K562 (cell line): Measurements from ENCODE around the gene CEP295NL. TPM values are rescaled to one million over a fixed set of nuclear protein-coding genes. Genes with fewer than 3 reads are reported as not detected.

Source experiments
- CC2D1A ChIP-seq: fragments of 450-650 bp; IDR thresholded peaks from 2 replicates; pipeline ENCODE4 v1.6.1; 2017; ENCODE audit warnings: mild to moderate bottlenecking
- CCNT2 ChIP-seq: IDR thresholded peaks from 2 replicates; pipeline ENCODE4 v1.6.1; 2011; ENCODE audit warnings: borderline replicate concordance, low read depth, mild to moderate bottlenecking, moderate library complexity, mixed read lengths, low read length; ENCODE audit not compliant: insufficient read length; ENCODE audit errors: extremely low read depth
- CHD4 ChIP-seq: fragments of 200-600 bp; sonication (generic); IDR thresholded peaks from 3 replicates; pipeline ENCODE4 v1.6.1; 2012; ENCODE audit warnings: low read depth, mild to moderate bottlenecking, mixed read lengths, low read length, inconsistent platforms; ENCODE audit not compliant: insufficient read depth, insufficient replicate concordance, poor library complexity, severe bottlenecking
- DACH1 ChIP-seq: fragments of 450-650 bp; IDR thresholded peaks from 2 replicates; pipeline ENCODE4 v1.6.1; 2018; ENCODE audit not compliant: partially characterized antibody
- FOXK1 ChIP-seq: sonication (generic); formaldehyde crosslinking; IDR thresholded peaks from 2 replicates; pipeline ENCODE4 v1.8.0; 2022; ENCODE audit warnings: missing genetic modification reagents, mild to moderate bottlenecking, borderline replicate concordance
- GABPB2 ChIP-seq: fragments of 250-450 bp; sonication (Bioruptor Pico); conservative IDR thresholded peaks from 2 replicates; pipeline ENCODE4 v1.5.1; 2021; ENCODE audit warnings: mild to moderate bottlenecking
- HDAC8 ChIP-seq: fragments of 450-650 bp; IDR thresholded peaks from 2 replicates; pipeline ENCODE4 v1.6.1; 2016; ENCODE audit warnings: mild to moderate bottlenecking, missing genetic modification characterization, moderate library complexity, missing compliant biosample characterization
- NR3C1 ChIP-seq: sonication (generic); formaldehyde crosslinking; IDR thresholded peaks from 2 replicates; pipeline ENCODE4 v1.8.1; 2022; ENCODE audit warnings: missing genetic modification reagents
- SNIP1 ChIP-seq: fragments of 450-650 bp; IDR thresholded peaks from 2 replicates; pipeline ENCODE4 v1.7.1; 2017; ENCODE audit warnings: low read depth, mild to moderate bottlenecking
- TRIM28 ChIP-seq: fragments of 450-650 bp; IDR thresholded peaks from 2 replicates; pipeline ENCODE4 v1.6.1; 2017
- ZC3H8 ChIP-seq: fragments of 450-650 bp; IDR thresholded peaks from 2 replicates; pipeline ENCODE4 v1.6.1; 2017
- polyA plus RNA-seq, 8 experiments: library from polyadenylated mRNA; depleted of rRNA in 4 of 8; stranded (reverse) in 5 of 8; unstranded in 3 of 8; fragments of >200 nt; fragmentation: Nextera tagmentation in 2 of 8; fragmentation: Illumina TruSeq in 1 of 8; extraction: Ambion mirVana in 2 of 8; extraction: Trizol in 1 of 8; gene quantifications; 2 replicates each; pipeline versions ENCODE4 v1.2.1 to v1.2.3, GENCODE V29; 2011 to 2014; ENCODE audit warnings: inconsistent platforms in 1 of 8, missing spikeins in 1 of 8
- total RNA-seq, 7 experiments: library from RNA; depleted of rRNA in 6 of 7; stranded (reverse); fragments of >200 nt in 6 of 7; fragmentation: Illumina TruSeq in 2 of 7; extraction: Trizol in 2 of 7; gene quantifications; 2 replicates each; pipeline versions ENCODE4 v1.2.1 to v1.2.3, GENCODE V29; 2011 to 2021; ENCODE audit warnings: low replicate concordance in 1 of 7
- TF ChIP-seq, protein P1 (sequence below): fragments of 200-600 bp; sonication (generic); IDR thresholded peaks from one replicate; pipeline ENCODE4 v1.6.1; 2012; ENCODE audit warnings: mild to moderate bottlenecking, low read depth, low read length, inconsistent platforms
- TF ChIP-seq, protein P2 (sequence below): IDR thresholded peaks from 2 replicates; pipeline ENCODE4 v1.6.1; 2014; ENCODE audit warnings: antibody characterized with exemption

The CEP295NL gene
- total and polyA plus RNA-seq, 9 of the 15 experiments (the other 6 are each of a cell fraction or from before 2014, with no cell fraction given): not detected

DNA sequence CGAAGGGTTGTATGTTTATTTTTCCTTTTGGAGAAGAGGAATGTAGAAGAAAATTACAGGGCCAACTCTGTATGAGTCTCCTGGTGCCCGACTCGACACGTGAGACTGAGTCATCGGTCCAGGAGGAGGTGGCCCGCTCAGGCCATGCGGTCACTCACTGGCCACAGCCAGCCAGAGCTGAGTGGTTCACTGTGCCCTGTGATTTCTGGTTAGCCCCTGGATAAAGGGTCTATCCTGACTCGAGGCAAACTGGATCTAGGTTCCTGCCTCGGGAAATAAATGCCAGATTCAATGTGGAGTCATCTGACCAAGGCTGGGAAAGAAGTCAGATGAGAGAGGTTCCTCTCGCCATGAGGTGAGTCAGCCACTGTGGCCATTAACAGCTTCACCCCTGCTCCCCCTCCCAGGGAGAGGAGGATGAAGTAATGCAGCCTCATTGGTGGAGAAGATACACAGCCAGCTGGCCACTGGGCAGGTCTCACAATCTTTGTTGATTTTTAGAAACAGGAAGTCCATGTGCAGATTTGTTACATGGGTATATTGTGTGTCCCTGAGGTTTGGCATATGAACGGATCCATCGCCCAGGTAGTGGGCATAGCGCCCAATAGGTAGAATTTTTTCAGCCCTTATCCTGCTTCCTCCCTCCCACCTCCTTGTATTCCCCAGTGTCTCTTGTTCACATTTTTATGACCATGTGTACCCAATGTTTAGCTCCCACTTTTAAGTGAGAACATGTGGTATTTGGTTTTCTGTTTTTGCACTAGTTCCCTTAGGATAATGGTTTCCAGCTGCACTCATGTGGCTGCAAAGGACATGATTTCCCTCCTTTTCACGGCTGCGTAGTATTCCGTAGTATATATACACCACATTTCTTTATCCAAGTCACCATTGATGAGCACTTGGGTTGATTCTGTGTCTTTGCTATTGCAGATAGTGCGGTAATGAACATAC is 40.7 kb downstream of the CEP295NL start (continued):
- TF ChIP-seq, protein P1, sequence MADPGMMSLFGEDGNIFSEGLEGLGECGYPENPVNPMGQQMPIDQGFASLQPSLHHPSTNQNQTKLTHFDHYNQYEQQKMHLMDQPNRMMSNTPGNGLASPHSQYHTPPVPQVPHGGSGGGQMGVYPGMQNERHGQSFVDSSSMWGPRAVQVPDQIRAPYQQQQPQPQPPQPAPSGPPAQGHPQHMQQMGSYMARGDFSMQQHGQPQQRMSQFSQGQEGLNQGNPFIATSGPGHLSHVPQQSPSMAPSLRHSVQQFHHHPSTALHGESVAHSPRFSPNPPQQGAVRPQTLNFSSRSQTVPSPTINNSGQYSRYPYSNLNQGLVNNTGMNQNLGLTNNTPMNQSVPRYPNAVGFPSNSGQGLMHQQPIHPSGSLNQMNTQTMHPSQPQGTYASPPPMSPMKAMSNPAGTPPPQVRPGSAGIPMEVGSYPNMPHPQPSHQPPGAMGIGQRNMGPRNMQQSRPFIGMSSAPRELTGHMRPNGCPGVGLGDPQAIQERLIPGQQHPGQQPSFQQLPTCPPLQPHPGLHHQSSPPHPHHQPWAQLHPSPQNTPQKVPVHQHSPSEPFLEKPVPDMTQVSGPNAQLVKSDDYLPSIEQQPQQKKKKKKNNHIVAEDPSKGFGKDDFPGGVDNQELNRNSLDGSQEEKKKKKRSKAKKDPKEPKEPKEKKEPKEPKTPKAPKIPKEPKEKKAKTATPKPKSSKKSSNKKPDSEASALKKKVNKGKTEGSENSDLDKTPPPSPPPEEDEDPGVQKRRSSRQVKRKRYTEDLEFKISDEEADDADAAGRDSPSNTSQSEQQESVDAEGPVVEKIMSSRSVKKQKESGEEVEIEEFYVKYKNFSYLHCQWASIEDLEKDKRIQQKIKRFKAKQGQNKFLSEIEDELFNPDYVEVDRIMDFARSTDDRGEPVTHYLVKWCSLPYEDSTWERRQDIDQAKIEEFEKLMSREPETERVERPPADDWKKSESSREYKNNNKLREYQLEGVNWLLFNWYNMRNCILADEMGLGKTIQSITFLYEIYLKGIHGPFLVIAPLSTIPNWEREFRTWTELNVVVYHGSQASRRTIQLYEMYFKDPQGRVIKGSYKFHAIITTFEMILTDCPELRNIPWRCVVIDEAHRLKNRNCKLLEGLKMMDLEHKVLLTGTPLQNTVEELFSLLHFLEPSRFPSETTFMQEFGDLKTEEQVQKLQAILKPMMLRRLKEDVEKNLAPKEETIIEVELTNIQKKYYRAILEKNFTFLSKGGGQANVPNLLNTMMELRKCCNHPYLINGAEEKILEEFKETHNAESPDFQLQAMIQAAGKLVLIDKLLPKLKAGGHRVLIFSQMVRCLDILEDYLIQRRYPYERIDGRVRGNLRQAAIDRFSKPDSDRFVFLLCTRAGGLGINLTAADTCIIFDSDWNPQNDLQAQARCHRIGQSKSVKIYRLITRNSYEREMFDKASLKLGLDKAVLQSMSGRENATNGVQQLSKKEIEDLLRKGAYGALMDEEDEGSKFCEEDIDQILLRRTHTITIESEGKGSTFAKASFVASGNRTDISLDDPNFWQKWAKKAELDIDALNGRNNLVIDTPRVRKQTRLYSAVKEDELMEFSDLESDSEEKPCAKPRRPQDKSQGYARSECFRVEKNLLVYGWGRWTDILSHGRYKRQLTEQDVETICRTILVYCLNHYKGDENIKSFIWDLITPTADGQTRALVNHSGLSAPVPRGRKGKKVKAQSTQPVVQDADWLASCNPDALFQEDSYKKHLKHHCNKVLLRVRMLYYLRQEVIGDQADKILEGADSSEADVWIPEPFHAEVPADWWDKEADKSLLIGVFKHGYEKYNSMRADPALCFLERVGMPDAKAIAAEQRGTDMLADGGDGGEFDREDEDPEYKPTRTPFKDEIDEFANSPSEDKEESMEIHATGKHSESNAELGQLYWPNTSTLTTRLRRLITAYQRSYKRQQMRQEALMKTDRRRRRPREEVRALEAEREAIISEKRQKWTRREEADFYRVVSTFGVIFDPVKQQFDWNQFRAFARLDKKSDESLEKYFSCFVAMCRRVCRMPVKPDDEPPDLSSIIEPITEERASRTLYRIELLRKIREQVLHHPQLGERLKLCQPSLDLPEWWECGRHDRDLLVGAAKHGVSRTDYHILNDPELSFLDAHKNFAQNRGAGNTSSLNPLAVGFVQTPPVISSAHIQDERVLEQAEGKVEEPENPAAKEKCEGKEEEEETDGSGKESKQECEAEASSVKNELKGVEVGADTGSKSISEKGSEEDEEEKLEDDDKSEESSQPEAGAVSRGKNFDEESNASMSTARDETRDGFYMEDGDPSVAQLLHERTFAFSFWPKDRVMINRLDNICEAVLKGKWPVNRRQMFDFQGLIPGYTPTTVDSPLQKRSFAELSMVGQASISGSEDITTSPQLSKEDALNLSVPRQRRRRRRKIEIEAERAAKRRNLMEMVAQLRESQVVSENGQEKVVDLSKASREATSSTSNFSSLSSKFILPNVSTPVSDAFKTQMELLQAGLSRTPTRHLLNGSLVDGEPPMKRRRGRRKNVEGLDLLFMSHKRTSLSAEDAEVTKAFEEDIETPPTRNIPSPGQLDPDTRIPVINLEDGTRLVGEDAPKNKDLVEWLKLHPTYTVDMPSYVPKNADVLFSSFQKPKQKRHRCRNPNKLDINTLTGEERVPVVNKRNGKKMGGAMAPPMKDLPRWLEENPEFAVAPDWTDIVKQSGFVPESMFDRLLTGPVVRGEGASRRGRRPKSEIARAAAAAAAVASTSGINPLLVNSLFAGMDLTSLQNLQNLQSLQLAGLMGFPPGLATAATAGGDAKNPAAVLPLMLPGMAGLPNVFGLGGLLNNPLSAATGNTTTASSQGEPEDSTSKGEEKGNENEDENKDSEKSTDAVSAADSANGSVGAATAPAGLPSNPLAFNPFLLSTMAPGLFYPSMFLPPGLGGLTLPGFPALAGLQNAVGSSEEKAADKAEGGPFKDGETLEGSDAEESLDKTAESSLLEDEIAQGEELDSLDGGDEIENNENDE: no peak
- TF ChIP-seq HDAC8 (tag) (peak; percentile 74), SNIP1 (no peak), CCNT2 (no peak), CHD4 (peak; percentile 79), NR3C1 (no peak), TRIM28 (no peak), FOXK1 (CRISPR knock-in tag) (peak; percentile 64; the same call in 1 of the 2 replicates), ZC3H8 (no peak), DACH1 (peak; percentile 64), CC2D1A (no peak), GABPB2 (CRISPR knock-in tag) (no peak)
- TF ChIP-seq, protein P2, sequence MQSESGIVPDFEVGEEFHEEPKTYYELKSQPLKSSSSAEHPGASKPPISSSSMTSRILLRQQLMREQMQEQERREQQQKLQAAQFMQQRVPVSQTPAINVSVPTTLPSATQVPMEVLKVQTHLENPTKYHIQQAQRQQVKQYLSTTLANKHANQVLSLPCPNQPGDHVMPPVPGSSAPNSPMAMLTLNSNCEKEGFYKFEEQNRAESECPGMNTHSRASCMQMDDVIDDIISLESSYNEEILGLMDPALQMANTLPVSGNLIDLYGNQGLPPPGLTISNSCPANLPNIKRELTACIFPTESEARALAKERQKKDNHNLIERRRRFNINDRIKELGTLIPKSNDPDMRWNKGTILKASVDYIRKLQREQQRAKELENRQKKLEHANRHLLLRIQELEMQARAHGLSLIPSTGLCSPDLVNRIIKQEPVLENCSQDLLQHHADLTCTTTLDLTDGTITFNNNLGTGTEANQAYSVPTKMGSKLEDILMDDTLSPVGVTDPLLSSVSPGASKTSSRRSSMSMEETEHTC: peak; percentile 10; the same call in 1 of the 2 replicates
